Right atrium auricular region (tissue), 2 donors: Measurements from ENCODE around the gene GALNT13. TPM values are rescaled to one million over a fixed set of nuclear protein-coding genes. Genes with fewer than 3 reads are reported as not detected.

ENCODE experiments used
- DNase-seq: peaks from one replicate; pipeline ENCODE4 v3.0.0-alpha.2; 2019; ENCODE audit warnings: low spot score
- H3K27ac ChIP-seq, 2 donors: fragments of 200-600 bp; sonication (generic); 1 replicate in 1 of 2; 2 replicates in 1 of 2; pipeline ENCODE4 v1.5.1; 2016 to 2019
- H3K27me3 ChIP-seq, 2 donors: fragments of 200-600 bp; sonication (generic); one replicate each; pipeline versions ENCODE4 v1.5.1 to v1.6.0; 2017 to 2019
- H3K36me3 ChIP-seq: fragments of 200-600 bp; sonication (generic); one replicate; pipeline ENCODE4 v1.5.1; 2016
- H3K4me1 ChIP-seq, 2 donors: fragments of 200-600 bp; sonication (generic); one replicate each; pipeline versions ENCODE4 v1.5.1 to v1.6.0; 2017 to 2019
- H3K4me3 ChIP-seq, 2 donors: fragments of 200-600 bp; sonication (generic); 1 replicate in 1 of 2; 2 replicates in 1 of 2; pipeline ENCODE4 v1.5.1; 2017 to 2019; ENCODE audit warnings: mild to moderate bottlenecking in 1 of 2, moderate library complexity in 1 of 2
- H3K9me3 ChIP-seq, 2 donors: fragments of 200-600 bp; sonication (generic); one replicate each; pipeline ENCODE4 v1.5.1; 2019
- total RNA-seq, 2 donors: library from RNA; depleted of rRNA; stranded (reverse); fragments of >200 nt; gene quantifications; one replicate each; pipeline ENCODE4 v1.1.0, GENCODE V29; 2016
- TF ChIP-seq, protein P1 (sequence below), 2 donors: fragments of 200-600 bp; sonication (generic); IDR thresholded peaks; one replicate each; pipeline ENCODE4 v1.5.1; 2019; ENCODE audit warnings: antibody characterized with exemption in 2 of 2

Gene GALNT13
- total RNA-seq, 2 donors from 2014 or later = 0.55 to 2.2 TPM

DNA sequence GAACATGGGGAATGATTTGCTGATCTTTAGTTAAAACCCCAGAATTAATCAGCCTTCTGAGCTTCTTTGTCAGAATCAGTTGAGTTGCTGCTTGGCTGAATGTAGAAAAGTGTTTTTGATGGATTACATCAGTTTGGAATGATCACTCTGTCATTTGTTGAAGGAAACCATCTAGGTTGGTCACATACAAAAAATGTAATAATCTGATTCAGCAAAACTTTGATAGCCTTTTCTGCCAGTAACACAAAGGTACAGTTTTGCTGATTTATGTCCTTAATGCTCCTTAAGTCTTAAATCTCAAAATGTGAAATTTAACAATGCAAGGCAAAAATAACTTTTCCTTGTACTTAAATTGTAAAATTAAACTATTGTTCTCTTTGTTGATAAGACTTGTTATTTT is 74.3 kb downstream of the GALNT13 start:
- Histone ChIP-seq H3K36me3 (no peaks in the 10 kb centered on the region), H3K4me3 (no peak overlapping the region), H3K9me3 (no peaks in the 10 kb centered on the region), H3K4me1 (no peaks in the 10 kb centered on the region), H3K27ac (no peak overlapping the region), H3K27me3 (no peaks in the 10 kb centered on the region)
- TF ChIP-seq, protein P1, sequence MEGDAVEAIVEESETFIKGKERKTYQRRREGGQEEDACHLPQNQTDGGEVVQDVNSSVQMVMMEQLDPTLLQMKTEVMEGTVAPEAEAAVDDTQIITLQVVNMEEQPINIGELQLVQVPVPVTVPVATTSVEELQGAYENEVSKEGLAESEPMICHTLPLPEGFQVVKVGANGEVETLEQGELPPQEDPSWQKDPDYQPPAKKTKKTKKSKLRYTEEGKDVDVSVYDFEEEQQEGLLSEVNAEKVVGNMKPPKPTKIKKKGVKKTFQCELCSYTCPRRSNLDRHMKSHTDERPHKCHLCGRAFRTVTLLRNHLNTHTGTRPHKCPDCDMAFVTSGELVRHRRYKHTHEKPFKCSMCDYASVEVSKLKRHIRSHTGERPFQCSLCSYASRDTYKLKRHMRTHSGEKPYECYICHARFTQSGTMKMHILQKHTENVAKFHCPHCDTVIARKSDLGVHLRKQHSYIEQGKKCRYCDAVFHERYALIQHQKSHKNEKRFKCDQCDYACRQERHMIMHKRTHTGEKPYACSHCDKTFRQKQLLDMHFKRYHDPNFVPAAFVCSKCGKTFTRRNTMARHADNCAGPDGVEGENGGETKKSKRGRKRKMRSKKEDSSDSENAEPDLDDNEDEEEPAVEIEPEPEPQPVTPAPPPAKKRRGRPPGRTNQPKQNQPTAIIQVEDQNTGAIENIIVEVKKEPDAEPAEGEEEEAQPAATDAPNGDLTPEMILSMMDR (IDR thresholded peaks at IDR 0.05) = no peak
- DNase-seq = no peak

DNA sequence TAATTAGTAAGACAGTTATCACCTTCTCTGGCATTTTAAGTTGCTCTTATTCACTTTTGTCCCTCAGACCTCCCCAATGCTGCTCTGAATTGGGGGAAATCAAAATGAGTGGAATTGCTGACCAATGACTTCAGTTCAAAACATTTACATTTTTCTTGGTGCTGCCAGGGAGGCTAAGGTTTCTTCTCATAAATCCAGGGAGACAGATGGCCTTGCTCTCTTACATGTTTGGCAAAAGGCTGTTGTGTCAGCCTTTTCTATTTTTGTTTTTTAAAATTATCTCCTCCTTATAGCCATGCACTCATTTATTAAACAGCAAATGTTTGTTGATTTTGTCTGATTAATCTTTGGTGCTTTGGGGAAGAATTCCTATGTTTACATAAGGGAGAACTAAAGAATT is 82.0 kb downstream of the GALNT13 start:
- no peak overlapping the region for H3K27ac ChIP-seq
- H3K36me3 ChIP-seq = no peaks in the 10 kb centered on the region
- DNase-seq = no peak
- H3K27me3 ChIP-seq = no peaks in the 10 kb centered on the region
- H3K9me3 ChIP-seq = no peaks in the 10 kb centered on the region
- no peak overlapping the region for H3K4me3 ChIP-seq
- no peaks in the 10 kb centered on the region for H3K4me1 ChIP-seq
- TF ChIP-seq, protein P1 (IDR thresholded peaks at IDR 0.05) = no peak

DNA sequence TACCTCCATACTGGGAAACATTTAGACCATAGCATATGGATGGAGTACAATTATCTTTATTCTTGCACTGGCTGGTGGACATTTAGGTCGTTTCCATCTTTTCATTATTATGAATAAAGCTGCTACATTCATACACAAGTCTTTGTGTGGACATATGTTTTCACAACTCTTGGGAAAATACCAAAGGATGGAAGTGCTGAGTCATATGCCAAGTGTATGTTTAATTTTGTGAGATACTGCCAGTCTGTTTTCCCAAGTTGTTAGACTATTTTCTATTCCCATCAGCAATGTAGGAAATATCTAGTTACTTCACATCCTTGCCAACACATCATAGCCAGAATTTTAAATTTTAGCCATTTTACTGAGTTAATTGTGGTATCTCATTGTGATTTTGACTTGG is 91.5 kb downstream of the GALNT13 start:
- H3K27ac ChIP-seq = no peak overlapping the region

DNA sequence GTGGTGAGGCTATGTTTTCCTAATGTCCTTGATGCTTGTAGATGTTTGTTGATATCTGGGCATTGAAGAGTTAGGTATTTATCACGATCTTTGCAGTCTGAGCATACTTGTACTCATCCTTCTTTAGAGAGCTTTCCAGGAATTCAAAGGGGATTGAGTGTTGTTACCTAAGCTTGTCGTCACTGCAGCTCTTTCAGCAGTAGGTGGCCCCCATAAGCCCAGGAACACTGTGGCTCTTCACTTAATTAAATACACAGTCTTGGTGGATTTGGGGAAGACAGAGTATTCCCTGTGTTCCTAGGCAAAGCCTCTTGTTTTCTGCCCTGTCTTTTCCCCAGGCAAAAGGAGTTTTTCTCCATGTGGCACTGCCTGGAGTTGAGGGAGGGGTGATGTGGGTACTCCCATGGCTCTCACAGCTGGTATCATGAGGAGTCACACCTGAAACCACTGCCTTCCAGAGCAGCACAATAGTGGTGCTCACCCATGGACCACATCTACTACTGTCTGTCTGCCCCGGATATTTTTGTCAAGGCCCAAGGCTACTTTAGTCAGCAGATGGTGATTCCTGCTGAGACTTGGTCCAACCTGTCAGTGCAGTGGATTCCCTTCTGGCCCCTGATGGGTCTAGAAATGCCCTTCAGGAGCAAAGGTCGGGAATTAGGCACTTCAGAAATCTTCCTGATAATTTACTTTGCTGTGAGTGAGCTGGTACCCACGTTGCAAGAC is 95.7 kb downstream of the GALNT13 start:
- Histone ChIP-seq H3K27me3 (no peaks in the 10 kb centered on the region), H3K4me1 (no peaks in the 10 kb centered on the region), H3K9me3 (no peaks in the 10 kb centered on the region), H3K27ac (no peak overlapping the region), H3K36me3 (no peaks in the 10 kb centered on the region), H3K4me3 (no peak overlapping the region)
- no peak for DNase-seq
- TF ChIP-seq, protein P1 (IDR thresholded peaks at IDR 0.05) = no peak

More for the DNA sequence above, 91.5 kb downstream of the GALNT13 start:
- DNase-seq = no peak
- no peaks in the 10 kb centered on the region for H3K27me3 ChIP-seq
- TF ChIP-seq, protein P1 (IDR thresholded peaks at IDR 0.05) = no peak
- no peaks in the 10 kb centered on the region for H3K9me3 ChIP-seq
- H3K4me3 ChIP-seq = no peak overlapping the region
- H3K36me3 ChIP-seq = no peaks in the 10 kb centered on the region
- no peaks in the 10 kb centered on the region for H3K4me1 ChIP-seq

DNA sequence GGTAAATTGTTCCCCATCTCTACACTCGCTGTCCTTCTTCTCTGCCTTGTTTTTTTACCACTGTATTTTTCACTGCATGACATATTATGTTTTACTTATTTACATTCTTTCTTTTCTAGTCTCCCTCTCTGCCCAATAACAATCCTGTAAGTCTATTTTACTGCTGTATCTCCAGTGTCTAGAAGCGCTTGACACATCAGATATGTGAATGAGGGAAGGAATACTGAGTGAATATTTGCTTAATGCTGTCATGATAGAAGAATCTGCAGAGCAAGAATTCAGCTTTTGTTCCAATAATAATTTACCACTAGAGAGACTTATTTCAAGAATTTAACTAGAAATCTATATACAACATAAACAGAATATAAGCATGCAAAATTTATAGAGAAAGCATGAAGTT is 99.5 kb downstream of the GALNT13 start:
- H3K9me3 ChIP-seq = no peaks in the 10 kb centered on the region
- H3K4me1 ChIP-seq = no peaks in the 10 kb centered on the region
- no peaks in the 10 kb centered on the region for H3K36me3 ChIP-seq
- H3K27me3 ChIP-seq = no peaks in the 10 kb centered on the region
- no peak overlapping the region for H3K27ac ChIP-seq
- TF ChIP-seq, protein P1 (IDR thresholded peaks at IDR 0.05) = no peak
- H3K4me3 ChIP-seq = no peak overlapping the region
- no peak for DNase-seq

DNA sequence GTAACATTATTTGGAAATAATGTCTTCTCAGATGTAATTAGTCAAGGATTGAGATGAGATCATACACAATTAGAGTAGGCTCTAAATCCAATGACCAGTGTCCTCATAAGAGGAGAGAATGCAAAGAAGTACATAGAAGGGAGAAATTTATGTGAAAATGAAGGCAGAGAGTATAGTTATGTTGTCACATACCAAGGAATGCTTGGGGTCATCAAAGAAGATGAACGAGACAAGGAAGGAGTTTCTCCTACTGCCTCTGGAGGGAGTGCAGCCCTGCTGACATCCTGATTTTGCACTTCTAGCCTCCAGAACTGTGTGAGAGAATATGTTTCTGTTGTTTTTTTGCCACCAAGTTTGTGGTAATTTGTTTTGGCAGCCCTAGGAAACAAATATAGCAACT is 100.1 kb downstream of the GALNT13 start:
- TF ChIP-seq, protein P1 (IDR thresholded peaks at IDR 0.05) = no peak

More for the DNA sequence above, 100.1 kb downstream of the GALNT13 start:
- no peak overlapping the region for H3K27ac ChIP-seq
- H3K9me3 ChIP-seq = no peaks in the 10 kb centered on the region
- no peak overlapping the region for H3K4me3 ChIP-seq
- H3K4me1 ChIP-seq = no peaks in the 10 kb centered on the region
- DNase-seq = no peak
- H3K27me3 ChIP-seq = no peaks in the 10 kb centered on the region
- H3K36me3 ChIP-seq = no peaks in the 10 kb centered on the region
